ENCODE data around the gene NOC4L.

Gene NOC4L

GRCh38 chr12:132171293-132171967 lies 27.2 kb downstream of the NOC4L start:
- DNase-seq = no peak

GRCh38 chr12:132171968-132172521 lies 27.8 kb downstream of the NOC4L start:
- no peak for DNase-seq

GRCh38 chr12:132172619-132173018 lies 28.4 kb downstream of the NOC4L start:
- no peak for DNase-seq

- peak; percentile 36 for DNase-seq
Measured at GRCh38 chr12:132173135-132174014, 29.1 kb downstream of the NOC4L start.

GRCh38 chr12:132174015-132174838 lies 30.0 kb downstream of the NOC4L start:
- DNase-seq = no peak

GRCh38 chr12:132174839-132175490 lies 30.7 kb downstream of the NOC4L start:
- DNase-seq = no peak

GRCh38 chr12:132175496-132176384 lies 31.5 kb downstream of the NOC4L start:
- DNase-seq = no peak

- no peak for DNase-seq
Measured at GRCh38 chr12:132176385-132176919, 32.2 kb downstream of the NOC4L start.

GRCh38 chr12:132176920-132177551 lies 32.8 kb downstream of the NOC4L start:
- DNase-seq = no peak

- no peak for DNase-seq
Measured at GRCh38 chr12:132178316-132178715, 34.1 kb downstream of the NOC4L start.

- DNase-seq = peak; percentile 78
Measured at GRCh38 chr12:132178801-132179401, 34.6 kb downstream of the NOC4L start.

GRCh38 chr12:132179431-132180362 lies 35.4 kb downstream of the NOC4L start:
- no peak for DNase-seq

GRCh38 chr12:132180648-132181546 lies 36.6 kb downstream of the NOC4L start:
- DNase-seq = no peak

GRCh38 chr12:132181570-132182200 lies 37.4 kb downstream of the NOC4L start:
- DNase-seq = no peak

GRCh38 chr12:132182206-132182710 lies 38.0 kb downstream of the NOC4L start:
- no peak for DNase-seq

- no peak for DNase-seq
Measured at GRCh38 chr12:132182711-132183365, 38.6 kb downstream of the NOC4L start.

- DNase-seq = peak; percentile 58
Measured at GRCh38 chr12:132185705-132186104, 41.4 kb downstream of the NOC4L start.
